ENCODE measurements around the gene SDC4.

Gene SDC4

GRCh38 chr20:45343532-45344167 is 4.6 kb downstream of the SDC4 start:
- DNase-seq (ENCODE audit: low spot score): no peak

- no peak for DNase-seq (ENCODE audit: low spot score)
Observed at GRCh38 chr20:45342855-45343531, 5.2 kb downstream of the SDC4 start.

GRCh38 chr20:45341939-45342854 is 6.0 kb downstream of the SDC4 start:
- DNase-seq (ENCODE audit: low spot score): peak; percentile 55

GRCh38 chr20:45341579-45341938 is 6.7 kb downstream of the SDC4 start:
- no peak for DNase-seq (ENCODE audit: low spot score)

- no peak for DNase-seq (ENCODE audit: low spot score)
Observed at GRCh38 chr20:45340951-45341350, 7.3 kb downstream of the SDC4 start.

- no peak for DNase-seq (ENCODE audit: low spot score)
Observed at GRCh38 chr20:45340236-45340847, 7.9 kb downstream of the SDC4 start.

- no peak for DNase-seq (ENCODE audit: low spot score)
Observed at GRCh38 chr20:45339799-45340198, 8.4 kb downstream of the SDC4 start.

- no peak for DNase-seq (ENCODE audit: low spot score)
Observed at GRCh38 chr20:45339084-45339483, 9.1 kb downstream of the SDC4 start.

- no peak for DNase-seq (ENCODE audit: low spot score)
Observed at GRCh38 chr20:45338121-45339030, 9.8 kb downstream of the SDC4 start.

- peak; percentile 93 for DNase-seq (ENCODE audit: low spot score)
Observed at GRCh38 chr20:45337367-45338120, 10.7 kb downstream of the SDC4 start.

- DNase-seq (ENCODE audit: low spot score): peak; percentile 88
Observed at GRCh38 chr20:45336530-45337366, 11.5 kb downstream of the SDC4 start.

GRCh38 chr20:45330476-45330875 is 17.7 kb downstream of the SDC4 start:
- no peak for DNase-seq (ENCODE audit: low spot score)

- DNase-seq (ENCODE audit: low spot score): no peak
Observed at GRCh38 chr20:45329497-45330319, 18.5 kb downstream of the SDC4 start.

GRCh38 chr20:45328451-45328850 is 19.8 kb downstream of the SDC4 start:
- DNase-seq (ENCODE audit: low spot score): no peak

- no peak for DNase-seq (ENCODE audit: low spot score)
Observed at GRCh38 chr20:45325371-45325770, 22.9 kb downstream of the SDC4 start.

- no peak for DNase-seq (ENCODE audit: low spot score)
Observed at GRCh38 chr20:45323731-45324130, 24.5 kb downstream of the SDC4 start.

GRCh38 chr20:45322952-45323383 is 25.3 kb downstream of the SDC4 start:
- DNase-seq (ENCODE audit: low spot score): no peak

GRCh38 chr20:45320948-45321595 is 27.2 kb downstream of the SDC4 start:
- no peak for DNase-seq (ENCODE audit: low spot score)

Measured in AG08395 (cell line).